ENCODE measurements around the gene ZDHHC22.

DNA sequence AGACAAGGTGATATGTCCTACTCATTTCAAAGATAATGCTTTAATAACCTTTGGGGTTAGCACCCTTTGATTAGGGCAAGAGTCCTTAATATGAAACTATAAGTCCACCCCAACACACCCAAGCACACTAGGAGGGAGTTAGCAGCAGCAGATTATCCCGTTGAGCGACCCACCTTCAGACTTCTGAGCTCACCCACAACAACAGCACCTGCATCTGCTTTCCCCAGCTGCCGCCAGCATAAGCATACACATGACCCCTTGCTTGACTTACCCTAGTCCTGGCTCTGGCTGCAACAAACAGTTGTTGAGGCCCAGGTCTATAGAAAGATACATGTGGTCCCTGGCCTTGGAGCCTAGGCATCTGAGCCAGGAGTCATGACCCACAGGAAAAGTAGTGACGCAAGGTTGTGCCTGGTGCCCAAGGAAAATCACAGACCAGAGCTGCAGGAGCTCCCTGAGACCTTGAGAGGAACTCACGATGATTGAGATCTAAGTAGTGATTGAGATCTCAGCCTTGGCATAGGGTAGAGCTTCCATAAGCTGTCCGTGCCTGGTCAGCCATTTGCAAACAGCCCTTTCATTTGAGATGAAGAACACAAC lies 19.0 kb downstream of the ZDHHC22 start:
- TF ChIP-seq, protein P1, sequence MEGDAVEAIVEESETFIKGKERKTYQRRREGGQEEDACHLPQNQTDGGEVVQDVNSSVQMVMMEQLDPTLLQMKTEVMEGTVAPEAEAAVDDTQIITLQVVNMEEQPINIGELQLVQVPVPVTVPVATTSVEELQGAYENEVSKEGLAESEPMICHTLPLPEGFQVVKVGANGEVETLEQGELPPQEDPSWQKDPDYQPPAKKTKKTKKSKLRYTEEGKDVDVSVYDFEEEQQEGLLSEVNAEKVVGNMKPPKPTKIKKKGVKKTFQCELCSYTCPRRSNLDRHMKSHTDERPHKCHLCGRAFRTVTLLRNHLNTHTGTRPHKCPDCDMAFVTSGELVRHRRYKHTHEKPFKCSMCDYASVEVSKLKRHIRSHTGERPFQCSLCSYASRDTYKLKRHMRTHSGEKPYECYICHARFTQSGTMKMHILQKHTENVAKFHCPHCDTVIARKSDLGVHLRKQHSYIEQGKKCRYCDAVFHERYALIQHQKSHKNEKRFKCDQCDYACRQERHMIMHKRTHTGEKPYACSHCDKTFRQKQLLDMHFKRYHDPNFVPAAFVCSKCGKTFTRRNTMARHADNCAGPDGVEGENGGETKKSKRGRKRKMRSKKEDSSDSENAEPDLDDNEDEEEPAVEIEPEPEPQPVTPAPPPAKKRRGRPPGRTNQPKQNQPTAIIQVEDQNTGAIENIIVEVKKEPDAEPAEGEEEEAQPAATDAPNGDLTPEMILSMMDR (IDR thresholded peaks at IDR 0.05; ENCODE audit: insufficient read depth, low read length): no peak
- TF ChIP-seq POLR2AphosphoS5 (IDR thresholded peaks at IDR 0.05; ENCODE audit: low read depth): no peak
- TF ChIP-seq REST (IDR thresholded peaks at IDR 0.05; ENCODE audit: insufficient replicate concordance, low read depth): no peak
